Muscle of leg (tissue), 11 donors: Measurements from ENCODE around the gene HHLA2. TPM values are rescaled to one million over a fixed set of nuclear protein-coding genes. Genes with fewer than 3 reads are reported as not detected.

Source experiments
- DNase-seq: peaks from one replicate; pipeline ENCODE4 v3.0.0; 2013
- H3K27ac ChIP-seq: one replicate; pipeline ENCODE4 v1.5.1; 2013; ENCODE audit warnings: mild to moderate bottlenecking, low read length, control low read depth
- H3K27me3 ChIP-seq: one replicate; pipeline ENCODE4 v1.6.1; 2013; ENCODE audit warnings: low read length; ENCODE audit not compliant: control insufficient read depth, insufficient read depth
- H3K36me3 ChIP-seq: one replicate; pipeline ENCODE4 v1.6.1; 2013; ENCODE audit warnings: low read length; ENCODE audit not compliant: control insufficient read depth, insufficient read depth
- H3K4me1 ChIP-seq: one replicate; pipeline ENCODE4 v1.6.1; 2013; ENCODE audit warnings: low read length; ENCODE audit not compliant: control insufficient read depth, insufficient read depth
- H3K4me3 ChIP-seq: one replicate; pipeline ENCODE4 v1.5.1; 2013; ENCODE audit warnings: low read length, control low read depth
- H3K9me3 ChIP-seq: replicated peaks from 2 replicates; pipeline ENCODE4 v1.6.1; 2013; ENCODE audit warnings: low read depth, low read length; ENCODE audit not compliant: control insufficient read depth
- WGBS: methylation state at CpG from one replicate; pipeline ENCODE4 v1.1.5; 2013; ENCODE audit warnings: missing lambda C conversion rate; ENCODE audit not compliant: insufficient coverage; 5-methylcytosine and 5-hydroxymethylcytosine counted together
- polyA plus RNA-seq, 8 donors: library from polyadenylated mRNA; unstranded; fragments of 120-200 nt; gene quantifications; one replicate each; pipeline versions ENCODE4 v1.2.1 to v1.2.3, GENCODE V29; 2013; ENCODE audit warnings: inconsistent platforms in 1 of 8, low replicate concordance in 1 of 8; ENCODE audit not compliant: insufficient read length in 8 of 8, insufficient read depth in 1 of 8
- total RNA-seq: library from RNA; stranded (reverse); fragments of 120-200 nt; gene quantifications from one replicate; pipeline ENCODE4 v1.2.4, GENCODE V29; 2013

The HHLA2 gene
- total and polyA plus RNA-seq, 9 donors = 1.1 to 9.9 TPM; not detected in 7

DNA sequence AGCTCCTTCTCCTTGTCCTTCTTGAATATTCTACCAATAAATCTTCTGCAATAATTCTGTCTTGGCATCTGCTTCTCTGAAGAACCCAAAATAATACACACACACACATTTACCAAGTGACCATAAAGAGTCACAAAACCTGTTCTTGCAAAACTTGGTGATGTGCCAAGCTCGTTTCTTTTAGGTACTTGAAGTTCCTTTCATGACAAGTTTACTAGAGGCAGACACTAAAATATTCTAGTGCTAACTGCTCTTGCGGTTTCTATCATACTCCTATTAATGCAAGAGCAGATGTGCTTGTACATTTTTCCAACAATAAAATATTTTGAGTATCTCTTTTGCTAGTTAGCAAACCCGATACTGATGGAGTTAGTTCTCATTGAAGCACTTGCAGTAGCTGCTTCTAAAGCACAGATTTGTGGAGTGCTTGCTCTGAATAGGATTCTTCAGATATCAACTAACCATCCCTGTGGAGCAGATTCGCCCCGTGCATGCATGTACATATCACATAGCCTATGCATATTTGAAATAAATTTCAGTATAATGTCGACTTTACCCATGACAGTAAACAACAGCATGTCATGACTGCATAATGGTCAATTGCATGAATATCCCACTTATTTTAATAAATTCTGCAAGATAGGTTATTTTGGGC lies 23.2 kb downstream of the HHLA2 start:
- H3K9me3 ChIP-seq = no peaks in the 10 kb centered on the region
- H3K36me3 ChIP-seq = no peaks in the 10 kb centered on the region
- H3K4me1 ChIP-seq = no peaks in the 10 kb centered on the region
- no peak overlapping the region for H3K27ac ChIP-seq
- no peak overlapping the region for H3K4me3 ChIP-seq
- WGBS = 29% methylated on average over 1 of the region's 6 CpGs
- no peaks in the 10 kb centered on the region for H3K27me3 ChIP-seq
- DNase-seq = no peak

DNA sequence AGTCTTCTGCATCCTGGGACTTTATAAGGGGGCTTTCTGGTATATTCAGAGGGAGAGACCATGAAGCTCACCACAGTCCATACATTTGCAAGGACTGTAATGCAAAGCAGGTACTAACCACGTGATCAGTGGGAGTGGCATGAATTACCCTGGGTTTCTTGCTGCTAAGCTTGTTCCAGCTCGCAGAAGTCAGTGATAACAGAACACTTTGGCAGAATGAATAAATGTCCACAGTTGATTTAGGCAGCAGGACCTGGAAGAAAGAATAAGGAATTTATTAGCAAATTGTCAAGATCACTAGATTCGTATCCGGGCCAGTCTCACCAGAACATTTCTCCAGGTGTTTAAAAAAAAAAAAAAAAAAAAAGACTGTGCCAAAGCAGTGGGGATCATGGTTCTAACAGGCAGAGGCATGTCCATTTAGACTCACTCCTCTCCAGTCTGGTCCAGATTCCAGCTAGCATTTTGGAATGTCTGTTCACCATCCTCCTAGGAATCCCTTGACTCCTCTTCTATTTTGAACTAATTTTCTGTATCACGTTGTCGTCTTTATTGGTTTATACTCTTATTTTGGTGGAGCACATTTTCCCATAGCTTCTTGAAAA lies 24.5 kb downstream of the HHLA2 start:
- Histone ChIP-seq H3K27ac (no peak overlapping the region), H3K4me1 (no peaks in the 10 kb centered on the region), H3K9me3 (no peaks in the 10 kb centered on the region), H3K27me3 (no peaks in the 10 kb centered on the region), H3K36me3 (no peaks in the 10 kb centered on the region), H3K4me3 (no peak overlapping the region)
- DNase-seq = no peak
- 67% methylated on average over 2 of the region's 6 CpGs for WGBS

- Histone ChIP-seq H3K27ac (no peak overlapping the region), H3K4me3 (no peak overlapping the region), H3K36me3 (no peaks in the 10 kb centered on the region), H3K27me3 (no peaks in the 10 kb centered on the region), H3K9me3 (no peaks in the 10 kb centered on the region), H3K4me1 (no peaks in the 10 kb centered on the region)
- WGBS = no CpG with 5 or more reads among the region's 4 CpGs
- no peak for DNase-seq
These were observed 26.0 kb downstream of the HHLA2 start for GRCh38 chr3:108322352-108322751.

- no CpG with 5 or more reads among the region's 1 CpG for WGBS
- Histone ChIP-seq H3K27ac (no peak overlapping the region), H3K9me3 (no peaks in the 10 kb centered on the region), H3K27me3 (no peaks in the 10 kb centered on the region), H3K36me3 (no peaks in the 10 kb centered on the region), H3K4me1 (no peaks in the 10 kb centered on the region), H3K4me3 (no peak overlapping the region)
- no peak for DNase-seq
These were observed 27.8 kb downstream of the HHLA2 start for GRCh38 chr3:108324177-108324576.

GRCh38 chr3:108327168-108327567 lies 30.8 kb downstream of the HHLA2 start:
- Histone ChIP-seq H3K9me3 (no peaks in the 10 kb centered on the region), H3K36me3 (no peaks in the 10 kb centered on the region), H3K27me3 (no peaks in the 10 kb centered on the region), H3K4me1 (no peaks in the 10 kb centered on the region), H3K27ac (no peak overlapping the region), H3K4me3 (no peak overlapping the region)
- DNase-seq = no peak

GRCh38 chr3:108328821-108329486 lies 32.6 kb downstream of the HHLA2 start:
- no peaks in the 10 kb centered on the region for H3K36me3 ChIP-seq
- no peak overlapping the region for H3K4me3 ChIP-seq
- WGBS = 37% methylated on average over 4 of the region's 4 CpGs
- H3K27me3 ChIP-seq = no peaks in the 10 kb centered on the region
- peak; percentile 31 for DNase-seq
- H3K9me3 ChIP-seq = no peaks in the 10 kb centered on the region
- H3K4me1 ChIP-seq = no peaks in the 10 kb centered on the region
- no peak overlapping the region for H3K27ac ChIP-seq

DNA sequence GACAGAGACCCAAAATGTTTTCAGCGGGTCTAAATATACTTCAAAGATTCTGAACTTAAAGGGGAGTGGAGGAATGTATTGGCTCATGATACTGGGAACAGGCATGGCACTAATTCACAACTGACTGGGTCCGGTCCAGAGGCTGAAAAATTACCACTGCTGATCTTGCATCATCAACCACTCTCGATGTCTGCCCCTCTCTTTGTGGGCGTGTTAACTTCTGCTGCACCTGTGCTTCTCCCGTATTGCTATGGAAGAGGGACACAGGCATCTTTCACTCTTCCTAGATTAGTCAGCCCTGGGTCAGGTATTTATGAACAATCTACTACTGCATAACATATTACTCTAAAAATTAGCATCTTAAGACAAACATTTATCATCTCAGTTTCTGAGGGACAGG lies 33.2 kb downstream of the HHLA2 start:
- Histone ChIP-seq H3K27ac (no peak overlapping the region), H3K4me1 (no peaks in the 10 kb centered on the region), H3K36me3 (no peaks in the 10 kb centered on the region), H3K27me3 (no peaks in the 10 kb centered on the region), H3K9me3 (no peaks in the 10 kb centered on the region), H3K4me3 (no peak overlapping the region)
- 79% methylated on average over 3 of the region's 5 CpGs for WGBS
- DNase-seq = no peak

DNA sequence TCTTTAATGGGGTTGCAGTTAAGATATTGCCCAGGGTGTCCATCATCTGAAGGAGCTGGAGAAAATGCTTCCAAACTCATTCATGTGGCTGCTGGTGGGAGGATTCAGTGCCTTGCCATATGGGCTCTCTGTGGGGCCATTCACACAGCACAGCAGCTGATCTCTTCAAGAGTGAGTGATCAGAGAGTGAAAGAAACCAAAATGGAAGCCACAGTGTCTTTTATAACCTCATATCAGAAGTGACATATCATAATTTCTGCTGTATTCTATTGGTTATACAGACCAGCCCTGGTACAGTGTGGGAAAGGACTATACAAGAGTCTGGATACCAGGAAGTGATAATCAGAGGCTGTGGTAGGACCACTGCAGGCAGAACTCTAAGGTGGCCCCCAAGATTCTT lies 33.6 kb downstream of the HHLA2 start:
- Histone ChIP-seq H3K4me1 (no peaks in the 10 kb centered on the region), H3K27ac (no peak overlapping the region), H3K4me3 (no peak overlapping the region), H3K36me3 (no peaks in the 10 kb centered on the region), H3K27me3 (no peaks in the 10 kb centered on the region), H3K9me3 (no peaks in the 10 kb centered on the region)
- no peak for DNase-seq

DNA sequence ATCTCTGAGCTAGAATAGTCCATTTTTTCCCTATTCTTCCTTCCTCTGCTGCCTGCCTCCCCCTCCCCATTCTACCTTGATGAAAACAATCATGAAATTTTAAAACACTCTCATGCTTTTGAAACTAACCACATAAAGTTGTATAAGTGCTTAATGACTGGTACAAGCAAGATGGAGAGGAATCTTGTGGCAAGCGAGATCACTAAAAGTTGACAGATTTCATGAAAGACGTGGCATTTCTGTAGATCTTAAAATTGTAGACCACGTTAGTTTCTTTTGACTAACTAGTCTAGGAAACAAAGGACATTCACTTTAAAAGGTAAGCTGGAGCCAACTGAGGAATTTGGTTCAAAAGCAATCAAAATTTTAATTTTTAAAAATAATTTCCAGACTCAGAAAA lies 35.4 kb downstream of the HHLA2 start:
- Histone ChIP-seq H3K36me3 (no peaks in the 10 kb centered on the region), H3K27me3 (no peaks in the 10 kb centered on the region), H3K27ac (no peak overlapping the region), H3K4me3 (no peak overlapping the region), H3K4me1 (no peaks in the 10 kb centered on the region), H3K9me3 (no peaks in the 10 kb centered on the region)
- no peak for DNase-seq
- WGBS = 92% methylated on average over 2 of the region's 3 CpGs

GRCh38 chr3:108333961-108334360 lies 37.6 kb downstream of the HHLA2 start:
- H3K4me3 ChIP-seq = no peak overlapping the region
- no peak overlapping the region for H3K27ac ChIP-seq
- DNase-seq = no peak
- no peaks in the 10 kb centered on the region for H3K9me3 ChIP-seq
- no CpG with 5 or more reads among the region's 1 CpG for WGBS
- H3K36me3 ChIP-seq = no peaks in the 10 kb centered on the region
- no peaks in the 10 kb centered on the region for H3K4me1 ChIP-seq
- H3K27me3 ChIP-seq = no peaks in the 10 kb centered on the region
